ENCODE results near the gene SRCAP.

SRCAP gene

DNA sequence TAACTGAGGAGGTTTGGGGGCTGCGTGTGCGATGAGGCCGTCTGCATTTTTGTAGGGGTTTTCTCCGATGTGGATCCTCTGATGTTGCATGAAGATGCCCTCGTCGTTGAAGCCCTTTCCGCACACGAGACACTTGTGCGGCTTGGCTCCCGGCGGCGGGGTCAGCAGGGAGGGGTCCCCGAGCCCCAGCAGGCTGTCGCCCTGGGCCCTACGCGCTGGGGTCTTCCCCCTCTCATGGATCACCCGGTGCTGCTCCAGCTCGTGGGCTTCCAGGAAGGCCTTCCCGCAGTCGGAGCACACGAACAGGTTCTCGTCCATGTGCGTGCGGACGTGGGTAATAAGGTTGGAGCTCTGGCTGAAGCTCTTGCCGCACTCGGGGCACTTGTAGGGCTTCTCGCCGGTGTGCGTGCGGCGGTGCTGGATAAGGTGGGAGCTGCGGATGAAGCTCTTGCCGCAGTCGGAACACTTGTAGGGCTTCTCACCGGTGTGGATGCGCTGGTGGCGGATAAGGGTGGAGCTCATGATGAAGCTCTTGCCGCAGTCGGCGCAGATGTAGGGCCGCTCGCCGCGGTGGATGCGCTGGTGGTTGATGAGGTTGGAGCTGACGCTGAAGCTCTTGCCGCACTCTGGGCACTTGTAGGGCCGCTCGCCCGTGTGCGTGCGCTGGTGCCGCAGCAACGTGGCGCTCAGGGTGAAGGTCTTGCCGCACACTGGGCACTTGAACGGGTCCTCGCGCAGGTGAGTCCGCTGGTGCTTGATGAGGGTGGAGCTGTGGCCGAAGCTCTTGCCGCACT is 83.7 kb downstream of the SRCAP start:
- Histone ChIP-seq H3K9me3 (ENCODE audit: insufficient read depth, low read depth, low read length) (no peaks in the 10 kb centered on the region), H3K4me3 (ENCODE audit: low read length, poor library complexity, severe bottlenecking) (no peak overlapping the region), H4K20me1 (ENCODE audit: insufficient read depth, low read length, poor library complexity, severe bottlenecking) (no peaks in the 10 kb centered on the region), H3K9me2 (replicated peaks; ENCODE audit: low read depth, low read length) (no peaks in the 10 kb centered on the region), H3K36me3 (ENCODE audit: insufficient read depth, low read length) (peaks cover 16% of the 10 kb centered on the region; the same call in 1 of the 2 replicates), H3K4me1 (ENCODE audit: insufficient read depth, low read length, poor library complexity, severe bottlenecking) (peaks cover 11% of the 10 kb centered on the region), H3K27me3 (ENCODE audit: insufficient read depth, low read length, poor library complexity, severe bottlenecking) (no peaks in the 10 kb centered on the region), H3F3A (ENCODE audit: low read depth) (no peaks in the 10 kb centered on the region), H3K9ac (ENCODE audit: low read depth, low read length, poor library complexity, severe bottlenecking) (no peak overlapping the region), H3K79me2 (ENCODE audit: insufficient read depth, low read length) (peaks cover 23% of the 10 kb centered on the region), H3K4me2 (ENCODE audit: low read depth, low read length, poor library complexity, severe bottlenecking) (no peak overlapping the region), H2AFZ (ENCODE audit: low read length) (no peak overlapping the region)
- TF ChIP-seq, protein P1, sequence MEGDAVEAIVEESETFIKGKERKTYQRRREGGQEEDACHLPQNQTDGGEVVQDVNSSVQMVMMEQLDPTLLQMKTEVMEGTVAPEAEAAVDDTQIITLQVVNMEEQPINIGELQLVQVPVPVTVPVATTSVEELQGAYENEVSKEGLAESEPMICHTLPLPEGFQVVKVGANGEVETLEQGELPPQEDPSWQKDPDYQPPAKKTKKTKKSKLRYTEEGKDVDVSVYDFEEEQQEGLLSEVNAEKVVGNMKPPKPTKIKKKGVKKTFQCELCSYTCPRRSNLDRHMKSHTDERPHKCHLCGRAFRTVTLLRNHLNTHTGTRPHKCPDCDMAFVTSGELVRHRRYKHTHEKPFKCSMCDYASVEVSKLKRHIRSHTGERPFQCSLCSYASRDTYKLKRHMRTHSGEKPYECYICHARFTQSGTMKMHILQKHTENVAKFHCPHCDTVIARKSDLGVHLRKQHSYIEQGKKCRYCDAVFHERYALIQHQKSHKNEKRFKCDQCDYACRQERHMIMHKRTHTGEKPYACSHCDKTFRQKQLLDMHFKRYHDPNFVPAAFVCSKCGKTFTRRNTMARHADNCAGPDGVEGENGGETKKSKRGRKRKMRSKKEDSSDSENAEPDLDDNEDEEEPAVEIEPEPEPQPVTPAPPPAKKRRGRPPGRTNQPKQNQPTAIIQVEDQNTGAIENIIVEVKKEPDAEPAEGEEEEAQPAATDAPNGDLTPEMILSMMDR (conservative IDR thresholded peaks at IDR 0.05; ENCODE audit: low read length): no peak
- no peak for TF ChIP-seq EZH2phosphoT487 (IDR thresholded peaks at IDR 0.05; ENCODE audit: borderline replicate concordance)

DNA sequence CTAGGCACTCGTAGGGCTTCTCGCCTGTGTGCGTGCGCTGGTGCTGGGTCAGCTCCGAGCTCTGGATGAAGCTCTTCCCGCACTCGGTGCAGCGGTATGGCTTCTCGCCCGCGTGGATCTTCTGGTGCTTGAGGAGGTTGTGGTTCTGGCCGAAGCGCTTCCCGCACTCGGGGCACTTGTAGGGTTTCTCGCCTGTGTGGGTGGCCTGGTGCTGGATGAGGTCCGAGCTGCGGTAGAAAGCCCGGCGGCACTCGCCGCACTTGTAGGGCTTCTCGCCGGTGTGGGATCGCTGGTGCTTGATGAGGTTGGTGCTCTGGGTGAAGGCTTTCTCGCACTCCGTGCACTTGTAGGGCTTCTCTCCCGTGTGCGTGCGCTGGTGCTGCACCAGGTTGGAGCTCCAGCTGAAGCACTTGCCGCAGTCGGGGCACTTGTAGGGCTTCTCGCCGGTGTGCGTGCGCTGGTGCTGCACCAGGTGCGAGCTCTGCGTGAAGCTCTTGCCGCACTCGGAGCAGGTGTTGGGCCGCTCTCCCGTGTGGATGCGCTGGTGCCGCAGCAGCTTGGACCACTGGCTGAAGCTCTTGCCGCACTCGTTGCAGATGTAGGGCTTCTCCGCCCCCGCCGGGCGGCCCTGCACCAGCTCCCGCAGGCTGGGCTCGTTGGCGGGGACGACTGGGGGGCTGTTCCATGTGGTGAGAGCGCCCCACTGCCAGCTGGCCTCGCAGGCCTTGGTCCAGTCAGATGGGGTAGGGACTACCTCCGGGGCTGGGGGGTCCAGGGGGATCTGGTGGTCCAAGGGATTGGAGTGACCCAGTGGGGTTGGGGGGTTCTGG is 84.5 kb downstream of the SRCAP start:
- H3F3A ChIP-seq (ENCODE audit: low read depth): no peaks in the 10 kb centered on the region
- peaks cover 14% of the 10 kb centered on the region for H3K4me1 ChIP-seq (ENCODE audit: insufficient read depth, low read length, poor library complexity, severe bottlenecking)
- peaks cover 16% of the 10 kb centered on the region; the same call in 1 of the 2 replicates for H3K36me3 ChIP-seq (ENCODE audit: insufficient read depth, low read length)
- H3K4me2 ChIP-seq (ENCODE audit: low read depth, low read length, poor library complexity, severe bottlenecking): no peak overlapping the region
- TF ChIP-seq, protein P1 (conservative IDR thresholded peaks at IDR 0.05; ENCODE audit: low read length): no peak
- no peak for TF ChIP-seq EZH2phosphoT487 (IDR thresholded peaks at IDR 0.05; ENCODE audit: borderline replicate concordance)
- H3K27me3 ChIP-seq (ENCODE audit: insufficient read depth, low read length, poor library complexity, severe bottlenecking): no peaks in the 10 kb centered on the region
- no peak overlapping the region for H3K9ac ChIP-seq (ENCODE audit: low read depth, low read length, poor library complexity, severe bottlenecking)
- no peaks in the 10 kb centered on the region for H3K9me3 ChIP-seq (ENCODE audit: insufficient read depth, low read depth, low read length)
- no peak overlapping the region for H3K4me3 ChIP-seq (ENCODE audit: low read length, poor library complexity, severe bottlenecking)
- H3K79me2 ChIP-seq (ENCODE audit: insufficient read depth, low read length): peaks cover 23% of the 10 kb centered on the region
- no peak overlapping the region for H2AFZ ChIP-seq (ENCODE audit: low read length)
- H4K20me1 ChIP-seq (ENCODE audit: insufficient read depth, low read length, poor library complexity, severe bottlenecking): no peaks in the 10 kb centered on the region
- H3K9me2 ChIP-seq (replicated peaks; ENCODE audit: low read depth, low read length): no peaks in the 10 kb centered on the region

DNA sequence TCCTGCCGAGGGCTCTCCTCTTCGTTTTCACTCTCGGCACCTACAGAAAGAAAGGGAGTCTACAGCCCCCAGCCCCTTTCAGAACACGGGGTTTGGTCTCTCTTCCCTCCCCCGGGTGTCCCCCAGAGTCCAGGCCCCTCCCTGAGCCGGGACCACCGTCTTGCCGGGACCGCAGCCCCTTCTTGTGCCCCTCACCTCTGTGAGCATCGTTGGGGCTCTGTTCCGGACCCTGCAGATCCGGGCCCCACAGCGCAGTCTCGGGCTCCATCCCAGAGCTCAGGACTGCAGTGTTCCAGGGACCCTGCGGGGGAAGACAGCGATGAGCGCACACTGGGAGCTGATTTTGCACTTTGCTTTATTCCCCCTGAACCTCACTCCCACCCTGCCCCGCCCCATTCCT is 85.2 kb downstream of the SRCAP start:
- no peak overlapping the region for H2AFZ ChIP-seq (ENCODE audit: low read length)
- peaks cover 16% of the 10 kb centered on the region; the same call in 1 of the 2 replicates for H3K36me3 ChIP-seq (ENCODE audit: insufficient read depth, low read length)
- no peaks in the 10 kb centered on the region for H3F3A ChIP-seq (ENCODE audit: low read depth)
- no peaks in the 10 kb centered on the region for H4K20me1 ChIP-seq (ENCODE audit: insufficient read depth, low read length, poor library complexity, severe bottlenecking)
- no peak overlapping the region for H3K4me3 ChIP-seq (ENCODE audit: low read length, poor library complexity, severe bottlenecking)
- no peaks in the 10 kb centered on the region for H3K27me3 ChIP-seq (ENCODE audit: insufficient read depth, low read length, poor library complexity, severe bottlenecking)
- H3K9me3 ChIP-seq (ENCODE audit: insufficient read depth, low read depth, low read length): no peaks in the 10 kb centered on the region
- peaks cover 14% of the 10 kb centered on the region for H3K4me1 ChIP-seq (ENCODE audit: insufficient read depth, low read length, poor library complexity, severe bottlenecking)
- H3K4me2 ChIP-seq (ENCODE audit: low read depth, low read length, poor library complexity, severe bottlenecking): no peak overlapping the region
- H3K9ac ChIP-seq (ENCODE audit: low read depth, low read length, poor library complexity, severe bottlenecking): no peak overlapping the region
- H3K9me2 ChIP-seq (replicated peaks; ENCODE audit: low read depth, low read length): no peaks in the 10 kb centered on the region
- TF ChIP-seq, protein P1 (conservative IDR thresholded peaks at IDR 0.05; ENCODE audit: low read length): no peak
- TF ChIP-seq EZH2phosphoT487 (IDR thresholded peaks at IDR 0.05; ENCODE audit: borderline replicate concordance): no peak
- peaks cover 23% of the 10 kb centered on the region for H3K79me2 ChIP-seq (ENCODE audit: insufficient read depth, low read length)

Data from Loucy (cell line).